ENCODE results near the gene ADSS2.
A peak's percentile ranks its signal among the peaks of the same experiment; 100 is the strongest.

The ADSS2 gene

GRCh38 chr1:244445320-244446181, 6.2 kb downstream of the ADSS2 start:
- DNase-seq: no peak

GRCh38 chr1:244444854-244445253, 6.9 kb downstream of the ADSS2 start:
- peak; percentile 67 for DNase-seq

GRCh38 chr1:244442850-244443249, 8.9 kb downstream of the ADSS2 start:
- DNase-seq: no peak

DNA sequence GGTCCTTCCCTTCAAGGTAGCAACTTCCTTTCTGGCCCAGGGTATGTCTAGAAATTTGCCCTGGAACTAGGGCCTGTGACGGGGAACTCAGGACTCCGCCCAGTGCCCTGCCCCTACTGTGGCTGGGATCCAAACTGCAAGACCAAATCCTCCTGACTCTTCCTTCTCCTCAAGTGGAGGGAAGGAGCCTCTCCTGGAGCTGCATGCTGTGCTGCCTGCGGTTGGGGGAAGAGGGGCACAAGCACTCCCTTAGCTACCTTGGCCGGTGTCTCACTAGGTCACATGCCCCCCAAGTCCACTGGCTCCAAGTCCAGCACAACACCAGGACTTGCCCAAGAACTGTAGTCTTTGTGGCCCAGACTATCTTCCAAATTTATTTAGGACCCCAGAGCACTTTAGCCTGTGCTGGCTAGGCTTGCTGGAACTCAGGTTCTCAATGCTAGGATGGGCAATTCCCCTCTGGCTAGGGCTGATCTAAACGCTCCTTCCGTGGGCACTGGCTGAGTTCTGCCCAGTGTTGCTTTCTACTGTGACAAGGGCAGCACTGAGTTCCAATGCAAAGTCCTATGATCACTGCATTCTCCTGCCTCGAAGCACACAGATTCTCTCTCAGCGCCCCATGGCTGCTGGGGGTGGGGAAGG, 12.2 kb downstream of the ADSS2 start:
- DNase-seq: no peak

DNA sequence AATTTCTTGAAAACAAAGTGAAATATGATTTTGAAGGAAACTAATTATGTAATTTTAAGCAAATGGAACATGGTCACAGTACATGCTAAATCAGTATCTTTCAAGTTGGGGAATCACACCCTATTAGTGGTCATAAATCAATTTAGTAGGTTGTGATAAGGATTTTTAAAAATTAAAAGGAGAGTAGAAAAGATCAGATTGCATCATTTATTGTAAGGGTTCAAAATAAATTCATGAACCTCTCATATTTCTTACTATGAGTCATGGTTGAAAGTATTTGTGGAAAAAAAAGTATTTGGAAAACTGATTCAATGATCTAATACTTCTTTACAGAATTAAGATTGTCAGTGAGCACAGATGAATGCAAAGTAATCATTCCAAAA, 14.6 kb downstream of the ADSS2 start:
- DNase-seq: no peak

- DNase-seq: no peak
Measured at GRCh38 chr1:244436336-244437085, 15.2 kb downstream of the ADSS2 start.

DNA sequence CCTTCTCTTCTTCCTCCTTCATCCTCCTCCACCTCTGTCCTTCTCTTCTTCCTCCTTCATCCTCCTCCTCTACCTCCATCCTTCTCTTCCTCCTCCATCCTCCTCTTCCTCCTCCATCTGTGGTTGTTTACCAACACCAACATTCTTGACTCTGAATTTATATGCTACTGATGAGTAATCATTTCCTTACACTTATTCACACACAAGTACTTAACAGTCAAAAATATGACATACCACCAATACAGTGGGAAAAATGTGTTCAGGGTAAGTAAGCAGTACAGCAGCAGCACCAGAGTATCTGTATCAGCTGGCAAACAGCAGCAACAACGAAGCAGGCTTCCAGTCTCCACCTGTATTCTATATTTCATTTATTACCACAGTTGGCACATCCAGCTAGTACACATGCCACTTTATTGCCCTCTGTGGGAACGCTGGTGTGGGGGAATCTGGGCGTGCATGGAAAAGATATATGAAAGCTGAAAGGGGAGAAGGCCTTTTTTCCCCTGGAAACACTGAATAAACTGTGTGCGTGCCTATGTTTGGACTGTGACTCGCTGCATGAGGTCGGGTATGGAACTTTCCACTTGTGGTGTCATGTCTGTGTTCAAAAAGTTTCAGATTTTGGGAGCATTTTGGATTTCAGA, 16.0 kb downstream of the ADSS2 start:
- no peak for DNase-seq

GRCh38 chr1:244431166-244431565, 20.5 kb downstream of the ADSS2 start:
- no peak for DNase-seq

DNA sequence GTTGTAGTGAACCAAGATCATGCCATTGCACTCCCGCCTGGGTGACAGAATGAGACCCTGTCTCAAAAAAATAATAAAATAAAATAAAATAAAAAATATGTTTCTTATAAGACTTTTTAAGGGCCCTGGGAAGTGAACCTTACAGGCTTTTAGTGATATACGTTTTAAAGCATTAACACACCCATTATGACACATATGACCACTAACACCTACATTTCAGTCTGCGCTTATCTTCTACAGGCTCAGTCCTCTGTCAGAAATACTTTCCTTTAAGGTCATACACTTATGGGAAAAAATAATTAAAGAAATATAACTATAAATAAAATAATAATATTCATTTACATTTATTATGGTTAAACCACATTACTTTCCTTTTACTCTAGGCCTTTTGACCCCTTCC, 21.9 kb downstream of the ADSS2 start:
- DNase-seq: no peak

GRCh38 chr1:244427647-244428046, 24.1 kb downstream of the ADSS2 start:
- no peak for DNase-seq

DNA sequence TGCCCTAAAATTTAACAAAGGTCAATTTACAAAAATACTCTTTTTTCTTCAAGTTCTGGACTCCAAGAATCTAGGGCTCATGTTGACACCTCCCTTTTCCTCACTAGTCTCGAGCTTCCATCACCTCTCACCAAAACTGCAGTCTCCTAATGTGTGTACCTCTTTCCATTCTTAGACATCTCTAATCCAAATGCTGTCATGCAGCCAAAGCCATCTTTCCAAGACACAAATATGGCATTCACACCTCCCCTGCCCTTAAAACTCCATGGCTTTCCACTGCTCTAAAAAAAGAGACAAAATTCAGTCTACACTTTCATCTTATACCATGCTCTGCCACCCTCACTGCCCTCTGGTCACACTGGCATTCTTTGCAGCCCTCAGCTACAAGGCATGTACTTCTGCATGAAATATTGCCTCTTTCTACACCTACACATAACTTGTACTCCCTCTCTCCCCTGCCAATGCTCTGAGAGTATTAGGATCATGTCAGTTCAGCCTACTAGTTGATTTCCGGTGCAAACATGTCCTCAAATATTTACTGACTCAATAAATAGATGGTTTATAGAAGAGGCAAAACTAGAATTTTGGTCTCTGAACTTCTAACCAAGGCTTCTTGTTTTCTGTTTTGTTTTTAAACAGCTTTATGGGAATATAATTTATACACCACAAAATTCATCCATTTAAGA, 26.9 kb downstream of the ADSS2 start:
- no peak for DNase-seq

GRCh38 chr1:244422174-244422573, 29.5 kb downstream of the ADSS2 start:
- no peak for DNase-seq

GRCh38 chr1:244419024-244419423, 32.7 kb downstream of the ADSS2 start:
- DNase-seq: no peak

GRCh38 chr1:244414543-244414942, 37.2 kb downstream of the ADSS2 start:
- DNase-seq: no peak

GRCh38 chr1:244413736-244414135, 38.0 kb downstream of the ADSS2 start:
- no peak for DNase-seq

DNA sequence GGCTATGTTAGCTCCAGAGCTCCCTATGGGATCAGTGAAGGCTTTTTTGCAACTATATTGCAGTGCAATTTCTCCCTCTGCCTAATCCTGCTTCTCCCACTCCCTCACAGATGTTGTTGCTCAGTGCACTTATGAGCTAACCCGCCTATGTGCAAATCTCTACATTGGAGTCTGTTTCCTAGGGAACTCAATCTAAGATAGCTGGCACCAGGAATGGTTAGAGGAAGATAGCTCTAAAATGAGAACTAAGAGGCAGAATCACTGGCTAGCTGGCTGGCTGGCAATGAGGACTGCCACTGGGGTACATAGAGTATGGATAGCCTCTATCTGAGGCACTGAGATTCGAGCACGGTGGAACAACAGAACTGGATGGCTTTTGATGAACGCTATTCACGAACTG, 39.5 kb downstream of the ADSS2 start:
- DNase-seq: no peak

DNA sequence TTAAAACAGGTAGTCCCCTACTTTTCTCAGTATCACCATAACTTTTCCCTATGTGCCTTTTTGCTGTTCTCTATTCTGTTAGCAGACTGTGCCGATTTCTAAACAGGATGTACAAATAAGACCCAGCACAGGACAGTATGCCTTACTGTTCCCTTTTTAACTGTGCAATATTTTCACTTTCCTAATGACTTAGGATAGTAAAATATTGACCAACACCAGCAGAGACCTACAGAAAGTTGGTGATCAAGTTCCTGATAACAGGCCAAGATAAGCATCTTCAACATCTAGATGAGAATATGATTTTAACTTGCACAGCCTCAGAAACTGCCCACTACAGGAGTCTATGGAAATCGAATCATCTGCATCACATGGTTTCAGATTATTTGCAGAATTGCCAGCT, 42.0 kb downstream of the ADSS2 start:
- no peak for DNase-seq

GRCh38 chr1:244406337-244406736, 45.4 kb downstream of the ADSS2 start:
- no peak for DNase-seq

DNA sequence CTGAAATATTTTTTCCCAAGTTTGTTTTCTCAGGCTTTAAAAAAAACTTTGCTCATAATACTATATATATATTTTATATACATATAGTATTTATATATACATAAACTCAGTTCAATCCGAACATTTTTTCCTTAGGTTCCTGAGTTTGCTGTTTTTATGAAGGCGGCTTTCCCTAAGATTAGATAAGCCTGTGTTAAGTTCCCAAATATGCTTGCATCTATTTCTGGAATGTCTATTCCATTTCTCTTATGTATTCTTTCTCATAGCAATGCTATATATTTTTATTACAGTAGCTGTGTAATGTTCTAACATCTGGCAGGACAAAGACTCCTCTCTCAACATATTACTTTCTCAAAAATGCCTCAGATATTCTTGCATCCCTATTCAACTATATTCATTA, 45.9 kb downstream of the ADSS2 start:
- no peak for DNase-seq

- no peak for DNase-seq
Measured at GRCh38 chr1:244403431-244403830, 48.3 kb downstream of the ADSS2 start.

DNA sequence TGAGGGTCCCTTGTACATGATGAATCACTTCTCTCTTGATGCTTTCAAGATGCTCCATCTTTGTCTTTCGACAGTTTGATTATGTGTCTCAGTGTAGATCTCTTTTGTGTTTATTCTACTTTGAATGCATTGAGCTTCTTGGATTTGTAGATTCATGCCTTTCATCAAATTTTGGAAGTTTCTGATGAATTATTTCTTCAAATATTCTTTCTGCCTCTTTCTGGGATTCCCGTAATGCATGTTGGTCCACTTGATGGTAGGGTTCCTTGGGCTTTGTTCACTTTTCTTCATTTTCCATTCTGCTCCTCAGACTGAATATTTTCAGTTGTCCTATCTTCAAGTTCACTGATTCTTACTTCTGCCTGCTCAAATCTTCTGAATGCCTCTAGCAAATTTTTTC, 50.7 kb downstream of the ADSS2 start:
- no peak for DNase-seq

DNA sequence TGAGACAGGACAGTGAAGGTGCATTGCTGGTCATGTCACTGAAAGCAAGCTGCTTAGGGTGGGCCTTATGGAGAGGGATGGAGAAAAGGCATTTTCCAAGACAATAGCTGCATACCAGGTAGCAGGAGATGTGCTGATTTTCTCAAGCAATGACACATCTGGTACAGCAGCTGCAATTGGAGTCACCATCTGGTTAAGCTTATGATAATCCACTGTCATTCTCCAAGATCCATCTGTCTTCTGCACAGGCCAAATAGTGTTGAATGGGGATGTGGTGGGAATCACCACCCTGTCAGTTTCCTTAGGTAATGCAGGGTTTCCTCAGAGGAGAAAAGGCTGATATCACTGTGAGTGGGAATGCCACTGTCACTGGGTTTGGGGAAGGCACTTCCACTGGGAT, 54.6 kb downstream of the ADSS2 start:
- DNase-seq: no peak

- DNase-seq: no peak
Measured at GRCh38 chr1:244395965-244396364, 55.7 kb downstream of the ADSS2 start.

Data from NCI-H1436 (cell line).